GM12873 (cell line): Measurements from ENCODE around the gene INTS7.

Experiments
- TF ChIP-seq, protein P1 (sequence below): IDR thresholded peaks from 2 replicates; pipeline ENCODE4 v1.5.1; 2012; ENCODE audit warnings: low read depth, mild to moderate bottlenecking, moderate library complexity, low read length, control low read depth; ENCODE audit not compliant: insufficient read depth; ENCODE audit errors: missing control alignments

The INTS7 gene

GRCh38 chr1:212053993-212054392 lies 18.6 kb upstream of the INTS7 start:
- TF ChIP-seq, protein P1, sequence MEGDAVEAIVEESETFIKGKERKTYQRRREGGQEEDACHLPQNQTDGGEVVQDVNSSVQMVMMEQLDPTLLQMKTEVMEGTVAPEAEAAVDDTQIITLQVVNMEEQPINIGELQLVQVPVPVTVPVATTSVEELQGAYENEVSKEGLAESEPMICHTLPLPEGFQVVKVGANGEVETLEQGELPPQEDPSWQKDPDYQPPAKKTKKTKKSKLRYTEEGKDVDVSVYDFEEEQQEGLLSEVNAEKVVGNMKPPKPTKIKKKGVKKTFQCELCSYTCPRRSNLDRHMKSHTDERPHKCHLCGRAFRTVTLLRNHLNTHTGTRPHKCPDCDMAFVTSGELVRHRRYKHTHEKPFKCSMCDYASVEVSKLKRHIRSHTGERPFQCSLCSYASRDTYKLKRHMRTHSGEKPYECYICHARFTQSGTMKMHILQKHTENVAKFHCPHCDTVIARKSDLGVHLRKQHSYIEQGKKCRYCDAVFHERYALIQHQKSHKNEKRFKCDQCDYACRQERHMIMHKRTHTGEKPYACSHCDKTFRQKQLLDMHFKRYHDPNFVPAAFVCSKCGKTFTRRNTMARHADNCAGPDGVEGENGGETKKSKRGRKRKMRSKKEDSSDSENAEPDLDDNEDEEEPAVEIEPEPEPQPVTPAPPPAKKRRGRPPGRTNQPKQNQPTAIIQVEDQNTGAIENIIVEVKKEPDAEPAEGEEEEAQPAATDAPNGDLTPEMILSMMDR = no peak

DNA sequence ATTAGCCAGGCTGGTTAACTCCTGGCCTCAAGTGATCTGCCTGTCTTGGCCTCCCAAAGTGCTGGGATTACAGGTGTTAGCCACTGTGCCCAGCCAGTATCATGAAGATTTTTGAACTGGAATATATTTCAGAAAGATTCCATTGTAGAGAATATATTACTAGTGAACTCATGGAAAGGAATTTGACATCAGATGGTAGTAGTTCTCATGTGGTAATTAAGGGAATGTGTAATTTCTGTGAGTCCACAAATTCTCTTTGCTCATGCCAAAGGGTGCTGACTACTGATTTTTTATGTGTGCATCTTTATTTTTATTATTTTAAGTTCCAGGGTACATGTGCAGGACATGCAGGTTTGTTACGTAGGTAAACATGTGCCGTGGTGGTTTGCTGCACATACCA lies 10.6 kb upstream of the INTS7 start:
- TF ChIP-seq, protein P1 = no peak

DNA sequence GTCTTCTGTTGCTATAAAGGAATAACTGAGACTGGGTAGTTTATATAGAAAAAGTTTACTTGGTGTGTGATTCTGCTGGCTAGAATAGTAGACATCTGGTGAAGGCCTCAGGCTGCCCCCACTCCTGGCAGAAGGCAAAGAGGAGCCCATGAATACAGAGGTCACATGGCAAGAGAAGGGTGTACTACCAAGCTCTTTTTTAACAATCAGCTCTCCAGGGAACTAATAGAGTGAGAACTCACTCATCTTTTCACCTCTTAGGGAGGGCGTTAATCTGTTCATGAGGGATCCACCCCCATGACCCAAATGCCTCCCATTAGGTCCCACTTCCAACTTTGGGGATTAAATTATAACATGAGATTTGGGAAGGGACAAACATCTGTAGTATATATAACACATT lies 9.5 kb upstream of the INTS7 start:
- TF ChIP-seq, protein P1 = no peak

GRCh38 chr1:212042436-212042835 lies 7.1 kb upstream of the INTS7 start:
- TF ChIP-seq, protein P1 = no peak

DNA sequence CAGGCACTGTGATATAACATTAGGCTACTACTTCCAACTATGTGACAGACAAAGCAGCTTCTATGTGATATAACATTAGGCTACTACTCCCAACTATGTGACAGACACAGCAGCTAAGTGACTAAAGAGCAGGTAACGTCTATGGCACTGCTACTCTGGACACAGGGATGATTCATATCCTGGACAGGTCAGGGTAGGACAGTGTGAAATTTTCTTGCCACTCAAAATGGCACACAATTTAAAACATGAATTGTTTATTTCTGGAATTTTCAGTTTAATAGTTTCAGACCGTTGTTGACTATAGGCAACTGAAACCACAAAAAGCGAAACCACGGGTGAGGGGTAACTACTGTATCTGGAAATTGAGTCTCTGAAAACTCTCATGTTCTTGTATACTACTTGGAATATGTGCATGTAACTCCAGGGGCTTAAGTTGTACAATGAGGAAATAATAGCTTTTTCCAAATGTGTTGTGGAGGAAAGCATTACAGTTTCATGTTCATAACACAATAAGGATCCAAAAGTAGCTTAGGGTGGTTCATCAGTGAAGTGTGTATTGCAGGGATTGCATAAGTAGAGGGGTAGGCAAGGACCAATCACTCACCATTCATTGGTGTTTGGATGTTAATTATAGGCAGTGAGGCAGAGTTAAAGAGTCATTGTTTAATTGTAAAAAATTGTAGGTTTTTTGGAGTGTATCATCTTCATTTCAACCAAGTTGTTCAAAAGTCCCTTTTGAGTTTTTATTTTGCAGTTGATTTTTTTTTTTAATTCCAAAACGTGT lies 5.5 kb upstream of the INTS7 start:
- TF ChIP-seq, protein P1 = no peak

DNA sequence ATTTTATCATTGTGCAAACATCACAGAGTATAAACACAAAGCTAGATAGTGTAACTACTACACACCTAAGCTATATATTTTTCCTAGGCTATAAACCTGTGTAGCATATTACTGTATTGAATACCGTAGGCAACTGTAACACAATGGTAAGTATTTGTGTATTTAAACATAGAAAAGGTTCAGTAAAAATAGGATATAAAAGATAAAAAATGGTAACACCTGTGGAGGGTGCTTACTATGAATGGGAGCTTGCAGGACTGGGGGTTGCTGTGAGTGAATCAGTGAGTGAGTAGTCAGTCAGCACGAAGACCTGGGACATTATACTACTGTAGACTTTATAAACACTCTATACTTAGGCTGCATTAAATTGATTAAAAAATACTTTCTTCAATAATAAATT lies 4.3 kb upstream of the INTS7 start:
- TF ChIP-seq, protein P1 = no peak

GRCh38 chr1:212037900-212038299 lies 2.5 kb upstream of the INTS7 start:
- TF ChIP-seq, protein P1 = no peak
